Right lobe of liver (tissue), 6 donors: ENCODE results near the gene SGSH. TPM values are rescaled to one million over a fixed set of nuclear protein-coding genes. Genes with fewer than 3 reads are reported as not detected.

Experiments used
- ATAC-seq, 4 donors: fragments of 200-7000 bp; cut with Tn5 transposase; one replicate each; pipeline ENCODE4 v1.9.1; 2020; ENCODE audit warnings: mild to moderate bottlenecking in 4 of 4, moderate library complexity in 4 of 4
- DNase-seq, 3 donors: peaks; one replicate each; pipeline ENCODE4 v3.0.0-alpha.2; 2020
- H3K27ac ChIP-seq, 3 donors: fragments of 200-600 bp; one replicate each; pipeline ENCODE4 v1.8.0; 2022
- H3K27me3 ChIP-seq, 2 donors: fragments of 200-600 bp; one replicate each; pipeline ENCODE4 v1.8.0; 2022
- H3K36me3 ChIP-seq, 4 donors: fragments of 200-600 bp; sonication (generic) in 1 of 4; one replicate each; pipeline versions ENCODE4 v1.5.1 to v1.8.0; 2017 to 2022; ENCODE audit warnings: control low read depth in 1 of 4
- H3K4me1 ChIP-seq, 4 donors: fragments of 200-600 bp; sonication (generic) in 1 of 4; one replicate each; pipeline versions ENCODE4 v1.5.1 to v1.8.0; 2017 to 2022; ENCODE audit warnings: control low read depth in 1 of 4
- H3K4me3 ChIP-seq, 3 donors: fragments of 200-600 bp; one replicate each; pipeline ENCODE4 v1.8.0; 2022
- H3K9me3 ChIP-seq, 4 donors: fragments of 200-600 bp; sonication (generic) in 1 of 4; one replicate each; pipeline versions ENCODE4 v1.5.1 to v1.8.0; 2017 to 2022; ENCODE audit warnings: control low read depth in 1 of 4
- POLR2A ChIP-seq: fragments of 450-650 bp; IDR thresholded peaks from one replicate; pipeline ENCODE4 v1.6.1; 2017; ENCODE audit warnings: antibody characterized with exemption, mild to moderate bottlenecking
- WGBS: methylation state at CpG from one replicate; pipeline ENCODE4 v1.1.6; 2018; ENCODE audit warnings: low coverage, low lambda C conversion rate; ENCODE audit not compliant: insufficient coverage; ENCODE audit errors: missing lambda C conversion rate; 5-methylcytosine and 5-hydroxymethylcytosine counted together
- intact Hi-C, 2 donors: fragments of 100-400 bp; cut with DNase I; formaldehyde crosslinking; loops; one replicate each; pipeline versions ENCODE4 v1.11.2 to v1.14.1; 2022
- total RNA-seq, 6 experiments: library from RNA; depleted of rRNA in 2 of 6; stranded (reverse); fragments of >200 nt in 2 of 6; fragmentation: NEBNext Ultra II Directional in 3 of 6; extraction: Animal tissue kit (Norgen Biotek cat#: 25700) in 3 of 6; gene quantifications; one replicate each; pipeline versions ENCODE4 v1.1.0 to v1.2.4, GENCODE V29; 2016 to 2023
- TF ChIP-seq, protein P1 (sequence below), 4 donors: fragments of 200-600 bp in 3 of 4; fragments of 450-650 bp in 1 of 4; IDR thresholded peaks; one replicate each; pipeline versions ENCODE4 v1.5.1 to v1.8.0; 2016 to 2022; ENCODE audit warnings: antibody characterized with exemption in 4 of 4, mild to moderate bottlenecking in 2 of 4
- donor health status: DM: no; HTN: yes; CAD: no.
- donor health status: DM: no; HTN: no; CAD: no.
- donor health status: DM: no; HTN: no; CAD: no.
- donor health status: DM: no; HTN: yes; CAD: no.
- donor health status: DM: no; HTN: yes; CAD: no.

The SGSH gene
- total RNA-seq, 6 experiments from 2014 or later = 9.7 to 23.5 (median 15.7) TPM

DNA sequence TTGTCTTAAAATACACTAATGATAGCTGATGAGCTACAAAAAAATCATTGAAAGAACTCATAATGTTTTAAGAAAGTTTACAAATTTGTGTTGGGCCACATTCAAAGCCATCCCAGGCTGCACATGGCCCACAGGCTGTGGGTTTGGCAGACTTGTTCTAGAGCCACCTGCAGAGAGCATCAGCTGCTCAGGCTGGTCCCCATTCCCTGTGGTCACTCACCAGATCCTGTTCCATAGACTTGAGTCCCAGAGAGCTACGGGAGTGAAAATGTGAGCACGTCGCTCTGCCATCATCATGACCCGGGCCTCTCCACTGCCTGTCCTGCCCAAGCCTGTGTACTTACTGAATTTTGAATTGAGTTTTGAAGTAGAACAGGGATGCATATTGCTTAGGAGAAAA, 7.0 kb upstream of the SGSH start:
- no peak for DNase-seq
- intact Hi-C loops = no loop called here
- peaks cover 0 to 3% (median under 1%) of the 10 kb centered on the region in 4 donors for H3K9me3 ChIP-seq
- no peak overlapping the region for H3K27ac ChIP-seq
- H3K4me1 ChIP-seq = no peaks in the 10 kb centered on the region
- no peaks in the 10 kb centered on the region for H3K27me3 ChIP-seq
- WGBS = 100% methylated on average over 4 of the region's 4 CpGs
- no peak for ATAC-seq
- H3K36me3 ChIP-seq = no peaks in the 10 kb centered on the region
- no peak for TF ChIP-seq POLR2A
- TF ChIP-seq, protein P1, sequence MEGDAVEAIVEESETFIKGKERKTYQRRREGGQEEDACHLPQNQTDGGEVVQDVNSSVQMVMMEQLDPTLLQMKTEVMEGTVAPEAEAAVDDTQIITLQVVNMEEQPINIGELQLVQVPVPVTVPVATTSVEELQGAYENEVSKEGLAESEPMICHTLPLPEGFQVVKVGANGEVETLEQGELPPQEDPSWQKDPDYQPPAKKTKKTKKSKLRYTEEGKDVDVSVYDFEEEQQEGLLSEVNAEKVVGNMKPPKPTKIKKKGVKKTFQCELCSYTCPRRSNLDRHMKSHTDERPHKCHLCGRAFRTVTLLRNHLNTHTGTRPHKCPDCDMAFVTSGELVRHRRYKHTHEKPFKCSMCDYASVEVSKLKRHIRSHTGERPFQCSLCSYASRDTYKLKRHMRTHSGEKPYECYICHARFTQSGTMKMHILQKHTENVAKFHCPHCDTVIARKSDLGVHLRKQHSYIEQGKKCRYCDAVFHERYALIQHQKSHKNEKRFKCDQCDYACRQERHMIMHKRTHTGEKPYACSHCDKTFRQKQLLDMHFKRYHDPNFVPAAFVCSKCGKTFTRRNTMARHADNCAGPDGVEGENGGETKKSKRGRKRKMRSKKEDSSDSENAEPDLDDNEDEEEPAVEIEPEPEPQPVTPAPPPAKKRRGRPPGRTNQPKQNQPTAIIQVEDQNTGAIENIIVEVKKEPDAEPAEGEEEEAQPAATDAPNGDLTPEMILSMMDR (IDR thresholded peaks at IDR 0.05) = no peak
- H3K4me3 ChIP-seq = no peak overlapping the region

DNA sequence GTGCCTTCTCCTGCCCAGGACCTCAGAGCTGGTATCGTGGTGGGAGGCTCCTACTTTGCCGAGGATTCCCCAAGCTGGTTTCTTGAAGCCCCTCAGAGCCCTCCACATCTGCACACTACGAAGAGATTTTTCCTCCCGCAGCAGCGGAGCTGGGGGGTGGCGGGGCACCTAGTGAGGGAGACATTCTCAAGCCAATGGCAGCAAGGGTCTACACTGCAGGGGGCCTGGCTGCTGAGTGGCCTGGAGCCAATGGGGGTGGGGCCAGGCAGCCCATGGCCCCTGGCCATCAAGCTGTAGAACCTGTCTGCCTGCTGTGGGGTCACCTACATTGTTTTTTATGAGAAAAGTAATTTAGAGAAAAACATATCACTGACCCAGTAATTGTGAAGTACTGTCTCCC, 5.1 kb upstream of the SGSH start:
- intact Hi-C loops = no loop called here
- no peak overlapping the region for H3K4me3 ChIP-seq
- 92% methylated on average over 2 of the region's 6 CpGs for WGBS
- H3K9me3 ChIP-seq = no peaks in the 10 kb centered on the region
- H3K4me1 ChIP-seq = peaks cover 0 to 6% (median 0%) of the 10 kb centered on the region in 4 donors
- TF ChIP-seq POLR2A = no peak
- TF ChIP-seq, protein P1 (IDR thresholded peaks at IDR 0.05) = no peak
- ATAC-seq (no peak), DNase-seq (no peak)
- no peaks in the 10 kb centered on the region for H3K27me3 ChIP-seq
- H3K36me3 ChIP-seq = no peaks in the 10 kb centered on the region
- no peak overlapping the region for H3K27ac ChIP-seq

DNA sequence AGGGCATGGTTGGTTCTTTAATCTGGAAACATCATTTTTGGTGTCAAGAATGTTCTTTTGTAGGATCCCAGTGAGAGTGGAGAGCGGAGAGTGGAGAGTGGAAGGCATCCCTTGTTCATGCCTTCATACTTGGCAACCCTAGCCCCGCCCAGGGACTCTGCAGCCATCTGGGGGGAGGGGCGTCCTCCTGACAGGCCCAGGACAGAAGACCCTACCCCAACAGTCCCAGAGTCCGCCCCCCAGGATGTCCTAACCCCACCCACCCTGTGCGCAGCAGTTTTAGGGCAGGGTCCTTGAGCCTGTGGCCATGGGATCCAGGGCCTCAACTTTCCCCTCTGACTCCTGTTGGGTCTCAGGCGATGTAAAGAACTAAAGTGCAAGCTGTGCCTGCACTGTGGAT, 4.5 kb upstream of the SGSH start:
- no peak overlapping the region for H3K27ac ChIP-seq
- TF ChIP-seq, protein P1 (IDR thresholded peaks at IDR 0.05) = no peak
- TF ChIP-seq POLR2A = no peak
- DNase-seq = no peak
- no peak for ATAC-seq
- 100% methylated on average over 1 of the region's 6 CpGs for WGBS
- H3K4me1 ChIP-seq = peaks cover 0 to 6% (median 0%) of the 10 kb centered on the region in 4 donors
- intact Hi-C loops = no loop called here
- no peak overlapping the region for H3K4me3 ChIP-seq
- H3K9me3 ChIP-seq = no peaks in the 10 kb centered on the region
- H3K27me3 ChIP-seq = no peaks in the 10 kb centered on the region
- H3K36me3 ChIP-seq = no peaks in the 10 kb centered on the region

DNA sequence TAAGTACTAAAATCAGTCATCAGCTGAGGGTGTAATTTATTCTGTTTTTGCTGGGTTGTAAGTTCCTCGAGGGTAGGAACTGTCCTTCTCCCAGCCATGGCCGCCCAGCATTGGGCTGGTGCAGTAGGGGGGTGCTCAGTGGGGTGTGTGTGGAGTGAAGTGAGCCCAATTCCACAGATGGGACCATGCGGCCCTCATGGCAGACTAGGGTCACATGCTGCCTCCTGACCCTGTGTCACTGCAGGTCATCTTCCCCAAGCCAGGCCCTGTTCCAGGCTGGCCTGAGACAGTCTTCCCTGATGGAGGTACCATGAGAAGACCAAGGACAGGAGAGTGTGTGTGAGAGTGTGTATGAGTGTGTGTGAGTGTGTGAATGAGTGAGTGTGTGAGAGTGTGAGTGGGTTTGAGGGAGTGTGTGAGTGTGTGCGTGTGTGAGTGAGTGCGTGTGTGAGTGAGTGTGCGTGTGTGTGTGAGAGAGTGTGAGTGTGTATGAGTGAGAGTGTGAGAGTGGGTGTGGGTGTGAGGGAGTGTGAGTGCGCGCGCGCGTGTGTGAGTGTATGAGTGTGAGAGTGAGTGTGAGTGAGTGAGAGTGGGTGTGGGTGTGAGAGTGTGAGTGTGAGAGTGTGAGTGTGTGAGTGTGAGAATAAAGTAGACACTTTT, 3.8 kb upstream of the SGSH start:
- Histone ChIP-seq H3K4me3 (no peak overlapping the region), H3K4me1 (peaks cover 0 to 6% (median 2%) of the 10 kb centered on the region in 4 donors), H3K9me3 (no peaks in the 10 kb centered on the region), H3K27ac (no peak overlapping the region), H3K27me3 (no peaks in the 10 kb centered on the region), H3K36me3 (no peaks in the 10 kb centered on the region)
- TF ChIP-seq POLR2A = no peak
- TF ChIP-seq, protein P1 (IDR thresholded peaks at IDR 0.05) = no peak
- WGBS = 85% methylated on average over 10 of the region's 11 CpGs
- no peak for ATAC-seq
- DNase-seq = no peak
- intact Hi-C loops = no loop called here
